Measurements from ENCODE around the gene HECTD3. TPM values are rescaled to one million over a fixed set of nuclear protein-coding genes. Genes with fewer than 3 reads are reported as not detected.
"Not testable (repeated sequence)": the region's sequence is repeated elsewhere in the genome, so short reads cannot be mapped to it uniquely, and the experiment has no call there.

HECTD3 gene
- total RNA-seq, 4 donors from 2014 or later: 141 to 270 (median 202) TPM

DNA sequence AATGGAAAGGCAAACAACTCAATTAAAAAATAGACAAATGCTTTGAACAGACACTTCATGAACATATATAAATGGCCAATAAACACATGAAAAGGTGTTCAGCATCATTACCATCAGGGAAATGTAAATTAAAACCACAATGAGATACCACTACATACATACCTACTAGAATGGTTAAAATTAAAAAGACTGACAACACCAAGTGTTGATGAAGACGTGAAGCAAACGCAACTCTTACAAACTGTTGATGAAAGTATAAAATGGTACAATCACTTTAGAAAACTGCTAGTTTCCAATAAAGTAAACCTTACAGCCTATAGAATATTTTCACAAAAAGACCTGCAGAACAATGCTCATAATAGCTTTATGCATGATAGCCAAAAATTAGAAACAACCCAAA is 34.9 kb downstream of the HECTD3 start:
- no peak overlapping the region for H3K4me3 ChIP-seq
- TF ChIP-seq POLR2A (IDR thresholded peaks at IDR 0.05): no peak
- no peaks in the 10 kb centered on the region for H3K4me1 ChIP-seq
- H3K36me3 ChIP-seq: peaks cover 0 to 51% (median 0%) of the 10 kb centered on the region in 3 donors
- DNase-seq: no peak
- no peak overlapping the region for H3K27ac ChIP-seq
- H3K9me3 ChIP-seq: no peaks in the 10 kb centered on the region
- H3K27me3 ChIP-seq: no peaks in the 10 kb centered on the region

DNA sequence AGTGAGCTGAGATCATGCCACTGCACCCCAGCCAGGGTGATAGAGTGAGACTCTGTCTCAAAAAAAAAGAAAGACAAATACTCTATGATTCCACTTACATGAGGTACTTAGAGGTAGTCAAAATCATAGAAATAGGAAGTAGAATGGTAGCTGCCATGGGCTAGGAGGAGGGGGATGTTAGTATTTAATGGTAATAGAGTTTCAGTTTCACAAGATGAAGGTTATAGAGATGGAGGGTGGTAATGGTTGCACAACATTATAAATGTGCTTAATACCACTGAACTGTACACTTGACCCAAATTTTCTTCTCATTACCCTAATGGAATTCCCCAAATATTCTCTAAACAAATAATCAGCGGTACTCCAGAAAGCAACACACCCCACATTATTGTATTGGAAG is 37.5 kb downstream of the HECTD3 start:
- peaks cover 0 to 35% (median 0%) of the 10 kb centered on the region in 3 donors for H3K36me3 ChIP-seq

DNA sequence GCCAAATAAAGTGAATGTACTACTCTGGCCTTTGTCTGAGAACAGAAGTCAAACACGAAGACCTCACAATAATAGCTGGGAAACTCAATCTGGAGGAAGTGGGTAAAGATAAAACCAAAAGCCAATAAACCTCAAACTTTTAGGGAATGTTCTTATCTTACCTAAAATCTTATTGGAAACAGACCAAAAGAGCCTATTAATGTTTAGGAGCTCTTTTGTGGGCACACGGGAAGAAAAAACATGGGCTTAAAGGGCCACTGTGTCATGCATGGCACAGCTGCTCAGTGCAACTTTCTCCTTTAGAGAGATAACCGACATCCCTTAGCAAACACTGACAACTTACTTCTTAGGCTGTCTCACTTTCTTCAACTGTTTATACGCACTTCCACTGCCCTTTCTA is 40.8 kb downstream of the HECTD3 start:
- TF ChIP-seq, protein P1, sequence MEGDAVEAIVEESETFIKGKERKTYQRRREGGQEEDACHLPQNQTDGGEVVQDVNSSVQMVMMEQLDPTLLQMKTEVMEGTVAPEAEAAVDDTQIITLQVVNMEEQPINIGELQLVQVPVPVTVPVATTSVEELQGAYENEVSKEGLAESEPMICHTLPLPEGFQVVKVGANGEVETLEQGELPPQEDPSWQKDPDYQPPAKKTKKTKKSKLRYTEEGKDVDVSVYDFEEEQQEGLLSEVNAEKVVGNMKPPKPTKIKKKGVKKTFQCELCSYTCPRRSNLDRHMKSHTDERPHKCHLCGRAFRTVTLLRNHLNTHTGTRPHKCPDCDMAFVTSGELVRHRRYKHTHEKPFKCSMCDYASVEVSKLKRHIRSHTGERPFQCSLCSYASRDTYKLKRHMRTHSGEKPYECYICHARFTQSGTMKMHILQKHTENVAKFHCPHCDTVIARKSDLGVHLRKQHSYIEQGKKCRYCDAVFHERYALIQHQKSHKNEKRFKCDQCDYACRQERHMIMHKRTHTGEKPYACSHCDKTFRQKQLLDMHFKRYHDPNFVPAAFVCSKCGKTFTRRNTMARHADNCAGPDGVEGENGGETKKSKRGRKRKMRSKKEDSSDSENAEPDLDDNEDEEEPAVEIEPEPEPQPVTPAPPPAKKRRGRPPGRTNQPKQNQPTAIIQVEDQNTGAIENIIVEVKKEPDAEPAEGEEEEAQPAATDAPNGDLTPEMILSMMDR (IDR thresholded peaks at IDR 0.05): no peak
- no peak for TF ChIP-seq POLR2A (IDR thresholded peaks at IDR 0.05)
- H3K9me3 ChIP-seq: no peaks in the 10 kb centered on the region
- no peak overlapping the region for H3K27ac ChIP-seq

More for the DNA sequence above, 37.5 kb downstream of the HECTD3 start:
- TF ChIP-seq, protein P1 (IDR thresholded peaks at IDR 0.05): no peak
- no peak for TF ChIP-seq POLR2A (IDR thresholded peaks at IDR 0.05)
- no peaks in the 10 kb centered on the region for H3K4me1 ChIP-seq
- no peaks in the 10 kb centered on the region for H3K9me3 ChIP-seq
- H3K27ac ChIP-seq: no peak overlapping the region
- H3K4me3 ChIP-seq: no peak overlapping the region
- H3K27me3 ChIP-seq: no peaks in the 10 kb centered on the region
- no peak for DNase-seq

DNA sequence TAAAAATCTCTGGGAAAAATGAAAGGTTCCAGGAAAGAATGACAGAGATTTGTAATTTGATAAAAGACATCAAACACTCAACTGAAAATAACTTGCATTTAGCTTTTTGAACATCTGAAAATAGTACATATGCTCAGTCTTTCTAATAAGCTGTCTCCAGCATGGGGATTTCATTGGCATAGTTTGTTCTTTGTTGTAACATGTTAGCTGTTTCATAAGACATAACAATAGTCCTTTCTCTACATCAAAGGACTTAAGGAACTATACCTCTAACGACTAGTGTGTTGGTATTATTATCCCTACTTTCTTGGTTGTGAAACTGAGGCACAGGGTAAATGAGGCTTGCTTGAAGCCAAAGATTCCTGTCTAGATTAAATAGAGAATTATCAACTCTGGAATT is 46.7 kb downstream of the HECTD3 start:
- Histone ChIP-seq H3K4me3 (no peak overlapping the region), H3K27me3 (no peaks in the 10 kb centered on the region), H3K4me1 (no peaks in the 10 kb centered on the region), H3K9me3 (no peaks in the 10 kb centered on the region), H3K36me3 (no peaks in the 10 kb centered on the region), H3K27ac (no peak overlapping the region)
- no peak for DNase-seq
- TF ChIP-seq, protein P1 (IDR thresholded peaks at IDR 0.05): no peak
- no peak for TF ChIP-seq POLR2A (IDR thresholded peaks at IDR 0.05)

More for the DNA sequence above, 40.8 kb downstream of the HECTD3 start:
- H3K27me3 ChIP-seq: no peaks in the 10 kb centered on the region
- no peak overlapping the region for H3K4me3 ChIP-seq
- H3K36me3 ChIP-seq: peaks cover 0 to 8% (median 0%) of the 10 kb centered on the region in 3 donors
- no peaks in the 10 kb centered on the region for H3K4me1 ChIP-seq
- no peak for DNase-seq

DNA sequence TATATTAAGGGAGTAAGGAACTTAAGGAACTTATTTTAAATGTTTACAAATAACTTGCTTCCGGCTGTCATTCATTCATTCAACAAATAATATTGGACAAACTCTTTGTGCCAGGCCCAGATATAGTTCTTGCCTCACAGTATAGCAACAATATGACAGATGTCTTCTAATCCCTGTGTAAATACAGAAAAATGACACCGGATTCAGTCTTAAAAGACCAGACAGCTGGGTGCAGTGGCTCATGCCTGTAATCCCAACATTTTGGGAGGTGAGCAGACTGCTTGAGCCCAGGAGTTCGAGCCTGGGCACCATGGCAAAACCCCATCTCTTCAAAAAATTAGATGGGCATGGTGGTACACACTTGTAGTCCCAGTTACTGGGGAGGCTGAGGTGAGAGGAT is 48.4 kb downstream of the HECTD3 start:
- no peaks in the 10 kb centered on the region for H3K4me1 ChIP-seq
- no peak for DNase-seq
- no peak overlapping the region for H3K4me3 ChIP-seq
- H3K9me3 ChIP-seq: no peaks in the 10 kb centered on the region
- H3K27me3 ChIP-seq: no peaks in the 10 kb centered on the region
- no peak overlapping the region for H3K27ac ChIP-seq
- TF ChIP-seq, protein P1 (IDR thresholded peaks at IDR 0.05): no peak
- TF ChIP-seq POLR2A (IDR thresholded peaks at IDR 0.05): no peak
- H3K36me3 ChIP-seq: peaks cover 0 to 9% (median 0%) of the 10 kb centered on the region in 3 donors

DNA sequence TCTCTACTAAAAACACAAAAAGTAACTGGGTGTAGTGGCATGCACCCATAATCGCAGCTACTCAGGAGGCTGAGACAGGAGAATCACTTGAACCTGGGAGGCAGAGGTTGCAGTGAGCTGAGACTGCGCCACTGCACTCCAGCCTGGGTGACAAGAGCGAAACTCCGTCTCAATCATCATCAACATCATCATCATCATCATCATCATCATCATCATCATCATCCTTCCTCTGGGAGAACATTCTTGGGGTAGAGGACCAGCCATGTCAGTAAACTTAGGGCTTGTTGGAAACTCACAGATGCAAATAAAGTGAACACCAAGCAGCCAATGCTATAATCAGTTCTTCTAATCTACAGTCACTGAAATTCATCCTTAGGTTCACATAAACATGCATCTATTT is 49.1 kb downstream of the HECTD3 start:
- H3K27ac ChIP-seq, H3K4me1 ChIP-seq, DNase-seq, H3K4me3 ChIP-seq, H3K27me3 ChIP-seq, H3K9me3 ChIP-seq: not testable (repeated sequence)
- H3K36me3 ChIP-seq: peaks cover 0 to 12% (median 0%) of the 10 kb centered on the region in 3 donors

DNA sequence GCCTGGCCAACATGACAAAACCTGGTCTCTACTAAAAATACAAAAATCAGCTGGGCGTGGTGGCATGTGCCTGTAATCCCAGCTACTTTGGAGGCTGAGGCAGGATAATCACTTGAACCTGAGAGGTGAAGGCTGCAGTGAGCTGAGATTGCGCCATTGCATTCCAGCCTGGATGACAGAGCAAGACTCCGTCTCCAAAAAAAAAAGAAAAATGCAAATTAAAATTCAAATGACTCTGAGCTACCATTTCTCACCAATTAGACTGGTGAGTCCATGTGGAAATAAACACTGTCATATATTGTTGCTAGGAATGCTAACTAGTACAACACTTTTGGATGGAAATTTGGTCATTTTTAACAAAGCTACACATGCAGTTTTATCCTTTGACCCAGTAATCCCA is 53.6 kb downstream of the HECTD3 start:
- H3K4me1 ChIP-seq, DNase-seq, H3K4me3 ChIP-seq, H3K27me3 ChIP-seq, H3K27ac ChIP-seq, H3K9me3 ChIP-seq: not testable (repeated sequence)
- H3K36me3 ChIP-seq: peaks cover 0 to 12% (median 0%) of the 10 kb centered on the region in 3 donors

DNA sequence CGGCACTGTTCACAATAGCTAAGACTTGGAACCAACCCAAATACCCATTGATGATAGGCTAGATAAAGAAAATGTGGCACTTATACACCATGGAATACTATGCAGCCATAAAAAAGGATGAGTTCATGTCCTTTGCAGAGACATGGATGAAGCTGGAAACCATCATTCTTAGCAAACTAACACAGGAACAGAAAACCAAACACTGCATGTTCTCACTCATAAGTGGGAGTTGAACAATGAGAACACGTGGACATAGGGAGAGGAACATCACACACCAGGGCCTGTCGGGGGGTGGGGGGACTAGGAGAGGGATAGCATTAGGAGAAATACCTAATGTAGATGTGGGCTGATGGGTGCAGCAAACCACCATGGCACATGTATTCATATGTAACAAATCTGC is 55.0 kb downstream of the HECTD3 start:
- H3K27me3 ChIP-seq, H3K27ac ChIP-seq, H3K9me3 ChIP-seq, DNase-seq, H3K4me1 ChIP-seq, H3K4me3 ChIP-seq: not testable (repeated sequence)
- H3K36me3 ChIP-seq: peaks cover 0 to 12% (median 0%) of the 10 kb centered on the region in 3 donors

All from Peyer's patch (tissue), 4 donors.